Heart left ventricle (tissue), 16 donors: Measurements from ENCODE around the gene COL26A1. TPM values are rescaled to one million over a fixed set of nuclear protein-coding genes. Genes with fewer than 3 reads are reported as not detected.

Experiments
- ATAC-seq, 4 donors: fragments of 200-7000 bp; cut with Tn5 transposase; one replicate each; pipeline ENCODE4 v1.9.1; 2020 to 2022; ENCODE audit warnings: moderate library complexity in 4 of 4, mild to moderate bottlenecking in 3 of 4, moderate number of reproducible peaks in 1 of 4
- DNase-seq, 5 donors: peaks; one replicate each; pipeline ENCODE4 v3.0.0-alpha.2; 2020
- H3K27ac ChIP-seq, 12 donors: fragments of 200-600 bp; sonication (generic) in 4 of 12; one replicate each; pipeline versions ENCODE4 v1.5.0 to v1.8.0; 2016 to 2022; ENCODE audit warnings: mild to moderate bottlenecking in 2 of 12
- H3K27me3 ChIP-seq, 9 donors: fragments of 200-600 bp; sonication (generic) in 2 of 9; one replicate each; pipeline versions ENCODE4 v1.5.1 to v1.8.0; 2016 to 2022; ENCODE audit warnings: mild to moderate bottlenecking in 3 of 9
- H3K36me3 ChIP-seq, 9 donors: fragments of 200-600 bp; sonication (generic) in 2 of 9; one replicate each; pipeline versions ENCODE4 v1.5.0 to v1.8.0; 2018 to 2022; ENCODE audit warnings: mild to moderate bottlenecking in 2 of 9
- H3K4me1 ChIP-seq, 12 donors: fragments of 200-600 bp; sonication (generic) in 4 of 12; one replicate each; pipeline versions ENCODE4 v1.5.0 to v1.8.0; 2016 to 2022; ENCODE audit warnings: mild to moderate bottlenecking in 3 of 12
- H3K4me3 ChIP-seq, 12 donors: fragments of 200-600 bp; sonication (generic) in 4 of 12; one replicate each; pipeline versions ENCODE4 v1.5.0 to v1.8.0; 2017 to 2022; ENCODE audit warnings: mild to moderate bottlenecking in 9 of 12, moderate library complexity in 4 of 12
- H3K9me3 ChIP-seq, 12 donors: fragments of 200-600 bp; sonication (generic) in 4 of 12; one replicate each; pipeline versions ENCODE4 v1.5.0 to v1.8.0; 2016 to 2022; ENCODE audit warnings: mild to moderate bottlenecking in 1 of 12
- POLR2A ChIP-seq, 2 donors: fragments of 450-650 bp; IDR thresholded peaks; one replicate each; pipeline ENCODE4 v1.6.1; 2017; ENCODE audit warnings: antibody characterized with exemption in 2 of 2, mild to moderate bottlenecking in 2 of 2, moderate library complexity in 2 of 2
- WGBS, 4 donors: extraction: QIAGEN DNeasy Blood & Tissue Kit in 2 of 4; methylation state at CpG; one replicate each; pipeline versions ENCODE4 v1.1.5 to v1.1.7; 2013 to 2018; 5-methylcytosine and 5-hydroxymethylcytosine counted together
- intact Hi-C, 10 donors: fragments of 100-400 bp; cut with DNase I; formaldehyde crosslinking; loops; one replicate each; pipeline versions ENCODE4 v1.11.1 to v1.14.2; 2022
- polyA plus RNA-seq, 2 donors: library from polyadenylated mRNA; stranded (reverse); fragments of 200-250 nt; gene quantifications; one replicate each; pipeline ENCODE4 v1.2.3, GENCODE V29; 2013
- total RNA-seq, 9 donors: library from RNA; depleted of rRNA in 2 of 9; stranded (reverse); fragments of >200 nt in 2 of 9; fragmentation: NEBNext Ultra II Directional in 3 of 9; extraction: Animal tissue kit (Norgen Biotek cat#: 25700) in 3 of 9; gene quantifications; one replicate each; pipeline versions ENCODE4 v1.1.0 to v1.2.4, GENCODE V29; 2016 to 2023
- TF ChIP-seq, protein P1 (sequence below), 12 donors: fragments of 200-600 bp; sonication (generic) in 4 of 12; IDR thresholded peaks; one replicate each; pipeline versions ENCODE4 v1.5.0 to v1.8.0; 2018 to 2022; ENCODE audit warnings: antibody characterized with exemption in 12 of 12, mild to moderate bottlenecking in 5 of 12
- donor health status: ischemic (EF 13 %, LVEDD 7.1; RV severe dilation, severe dysfunction).
- donor health status: healthy with polysubstance abuse.
- donor health status: DM: no; HTN: yes; CAD: no.
- donor health status: DM: no; HTN: no; CAD: no.
- donor health status: ischemic (EF 25% LVEDD 6.9; RV normal size, moderate dysfunction).
- donor health status: ischemic (EF 25% LVEDD 5.7; RV mildly dilated, moderate dysfunction).
- donor health status: healthy.
- donor health status: DM: yes; HTN: yes; CAD: no.
- donor health status: ischemic (EF 35%, LVEDD 5.7; RV mildly dilated, moderate dysfunction).
- donor health status: nonischemic (EF 11% LVEDD 7.7; RV severe dilation, severe dysfunction).
- donor health status: DM: yes; HTN: yes; CAD: no.
- donor health status: PGD.
- donor health status: ischemic (EF 29% LVEDD 5.4; RV normal size, mild dysfunction).
- donor health status: nonischemic (EF 23%, LVEDD 6.1; RV moderate dilation, normal function).

COL26A1 gene
- total and polyA plus RNA-seq, 11 donors: 0.08 to 2.1 TPM; not detected in 9

DNA sequence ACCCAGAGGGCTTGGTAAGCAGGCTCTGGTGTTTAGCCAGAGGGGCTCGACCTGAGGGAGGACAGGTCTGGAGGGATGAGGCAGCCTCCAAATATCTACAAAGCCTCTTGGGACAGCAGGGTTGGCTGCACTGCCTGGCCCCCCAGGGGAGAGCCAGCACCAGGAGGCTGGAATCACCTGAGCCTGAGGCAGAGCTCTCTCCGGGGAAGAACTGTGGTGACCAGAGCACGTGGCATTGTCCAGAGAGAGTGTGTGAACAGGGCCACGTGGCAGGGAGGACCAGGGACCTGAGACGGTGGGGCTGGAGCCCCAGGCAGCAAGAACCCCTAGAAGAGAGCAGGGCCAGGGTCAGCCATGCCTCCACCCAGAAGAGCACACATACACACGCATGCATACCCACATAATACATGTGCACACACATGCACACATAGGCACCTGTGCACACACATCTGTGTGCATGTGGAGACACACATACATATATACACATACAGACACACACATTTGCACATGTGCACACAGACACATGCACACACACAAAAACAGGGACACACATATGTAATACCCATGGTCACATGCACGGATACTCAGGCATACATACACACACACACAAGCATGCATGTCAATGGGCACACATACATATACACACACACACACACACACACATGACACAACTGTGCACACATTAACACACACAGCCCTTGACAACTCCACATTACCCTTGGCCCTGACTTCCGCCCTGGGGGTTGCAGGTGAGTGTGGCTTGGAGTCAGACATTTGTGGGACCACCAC is 171.5 kb downstream of the COL26A1 start:
- peak in 1 of 5 donors; percentile 59 for DNase-seq
- intact Hi-C loops: loop anchor here in 1 of 10 donors (10.0 kb wide), 1 partner anchor 169 kb away; the partner anchor contains the start of gene COL26A1
- ATAC-seq: no peak
- Histone ChIP-seq H3K36me3 (no peaks in the 10 kb centered on the region), H3K4me1 (peaks cover 0 to 16% (median 0%) of the 10 kb centered on the region in 12 donors), H3K4me3 (no peak overlapping the region), H3K27me3 (no peaks in the 10 kb centered on the region), H3K27ac (no peak overlapping the region), H3K9me3 (peaks cover 0 to 5% (median 0%) of the 10 kb centered on the region in 12 donors)
- no peak for TF ChIP-seq POLR2A (IDR thresholded peaks at IDR 0.05)
- TF ChIP-seq, protein P1, sequence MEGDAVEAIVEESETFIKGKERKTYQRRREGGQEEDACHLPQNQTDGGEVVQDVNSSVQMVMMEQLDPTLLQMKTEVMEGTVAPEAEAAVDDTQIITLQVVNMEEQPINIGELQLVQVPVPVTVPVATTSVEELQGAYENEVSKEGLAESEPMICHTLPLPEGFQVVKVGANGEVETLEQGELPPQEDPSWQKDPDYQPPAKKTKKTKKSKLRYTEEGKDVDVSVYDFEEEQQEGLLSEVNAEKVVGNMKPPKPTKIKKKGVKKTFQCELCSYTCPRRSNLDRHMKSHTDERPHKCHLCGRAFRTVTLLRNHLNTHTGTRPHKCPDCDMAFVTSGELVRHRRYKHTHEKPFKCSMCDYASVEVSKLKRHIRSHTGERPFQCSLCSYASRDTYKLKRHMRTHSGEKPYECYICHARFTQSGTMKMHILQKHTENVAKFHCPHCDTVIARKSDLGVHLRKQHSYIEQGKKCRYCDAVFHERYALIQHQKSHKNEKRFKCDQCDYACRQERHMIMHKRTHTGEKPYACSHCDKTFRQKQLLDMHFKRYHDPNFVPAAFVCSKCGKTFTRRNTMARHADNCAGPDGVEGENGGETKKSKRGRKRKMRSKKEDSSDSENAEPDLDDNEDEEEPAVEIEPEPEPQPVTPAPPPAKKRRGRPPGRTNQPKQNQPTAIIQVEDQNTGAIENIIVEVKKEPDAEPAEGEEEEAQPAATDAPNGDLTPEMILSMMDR (IDR thresholded peaks at IDR 0.05): no peak
- 76 to 93% (median 83%) methylated on average over 6 to 8 of the region's 8 CpGs for WGBS, 4 donors

GRCh38 chr7:101534873-101535272 is 172.2 kb downstream of the COL26A1 start:
- Histone ChIP-seq H3K27ac (no peak overlapping the region), H3K4me3 (no peak overlapping the region), H3K27me3 (no peaks in the 10 kb centered on the region), H3K9me3 (peaks cover 0 to 5% (median 0%) of the 10 kb centered on the region in 12 donors), H3K36me3 (no peaks in the 10 kb centered on the region), H3K4me1 (peaks cover 0 to 16% (median 0%) of the 10 kb centered on the region in 12 donors)
- no peak for ATAC-seq
- peak in 1 of 5 donors; percentile 53 for DNase-seq
- intact Hi-C loops: loop anchor here in 7 of 10 donors (5.0 to 10.0 kb wide), 3 partner anchors 168 to 173 kb away; partner anchors contain the start of gene COL26A1 (in 6 of the 7)
- WGBS, 4 donors: 90 to 95% (median 91%) methylated on average over 7 to 11 of the region's 11 CpGs
- no peak for TF ChIP-seq POLR2A (IDR thresholded peaks at IDR 0.05)
- TF ChIP-seq, protein P1 (IDR thresholded peaks at IDR 0.05): no peak

- H3K27me3 ChIP-seq: no peaks in the 10 kb centered on the region
- H3K27ac ChIP-seq: no peak overlapping the region
- 36 to 56% (median 49%) methylated on average over 5 to 7 of the region's 7 CpGs for WGBS, 4 donors
- no peak overlapping the region for H3K4me3 ChIP-seq
- TF ChIP-seq, protein P1 (IDR thresholded peaks at IDR 0.05): no peak
- TF ChIP-seq POLR2A (IDR thresholded peaks at IDR 0.05): no peak
- H3K36me3 ChIP-seq: no peaks in the 10 kb centered on the region
- H3K9me3 ChIP-seq: peaks cover 0 to 5% (median 0%) of the 10 kb centered on the region in 12 donors
- DNase-seq (peak in 1 of 5 donors; percentile 48), ATAC-seq (no peak)
- intact Hi-C loops: loop anchor here in 7 of 10 donors (5.0 to 10.0 kb wide), 3 partner anchors 168 to 173 kb away; partner anchors contain the start of gene COL26A1 (in 6 of the 7)
- peaks cover 0 to 16% (median 0%) of the 10 kb centered on the region in 12 donors for H3K4me1 ChIP-seq
These were observed 172.7 kb downstream of the COL26A1 start for GRCh38 chr7:101535351-101535751.

DNA sequence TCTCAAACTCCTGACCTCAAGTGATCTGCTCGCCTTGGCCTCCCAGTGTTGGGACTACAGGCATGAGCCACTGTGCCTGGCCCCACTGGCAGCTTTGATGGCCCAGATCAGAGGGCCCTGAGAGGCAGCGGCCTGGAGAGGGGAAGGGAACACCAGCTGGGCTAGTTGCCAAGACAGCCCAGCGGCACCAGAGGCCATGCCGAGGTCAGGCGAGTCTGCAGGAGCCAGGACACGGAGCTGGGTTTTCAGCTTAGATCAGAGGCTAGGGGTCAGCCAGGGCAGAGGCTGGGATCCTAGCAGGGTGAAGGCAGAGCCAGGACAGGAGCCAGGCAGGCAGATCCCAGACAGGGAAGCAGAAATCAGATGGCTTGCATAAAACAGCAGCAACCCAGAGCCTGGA is 173.6 kb downstream of the COL26A1 start:
- Histone ChIP-seq H3K9me3 (peaks cover 0 to 5% (median 0%) of the 10 kb centered on the region in 12 donors), H3K4me3 (no peak overlapping the region), H3K27ac (no peak overlapping the region), H3K27me3 (no peaks in the 10 kb centered on the region), H3K4me1 (peaks cover 0 to 16% (median 0%) of the 10 kb centered on the region in 12 donors), H3K36me3 (no peaks in the 10 kb centered on the region)
- peak in 3 of 4 donors; percentile 30 to 55 (median 31) for ATAC-seq
- peak in 3 of 5 donors; percentile 46 to 67 (median 54) for DNase-seq
- intact Hi-C loops: loop anchor here in 8 of 10 donors (2.0 to 10.0 kb wide), 4 partner anchors 169 to 174 kb away; partner anchors contain the start of gene COL26A1 (in 6 of the 8)
- no peak for TF ChIP-seq POLR2A (IDR thresholded peaks at IDR 0.05)
- TF ChIP-seq, protein P1 (IDR thresholded peaks at IDR 0.05): no peak
- 31 to 86% (median 38%) methylated on average over 1 to 6 of the region's 6 CpGs for WGBS, 4 donors
